Activated effector memory CD4-positive, alpha-beta T cell treated with Interleukin-2 at 50 U/mL for 16 hours (primary cell): Measurements from ENCODE around the gene CCDC91.

Experiments used
- DNase-seq: peaks from one replicate; pipeline ENCODE4 v3.0.0-alpha.2; 2020

CCDC91 gene, protein sequence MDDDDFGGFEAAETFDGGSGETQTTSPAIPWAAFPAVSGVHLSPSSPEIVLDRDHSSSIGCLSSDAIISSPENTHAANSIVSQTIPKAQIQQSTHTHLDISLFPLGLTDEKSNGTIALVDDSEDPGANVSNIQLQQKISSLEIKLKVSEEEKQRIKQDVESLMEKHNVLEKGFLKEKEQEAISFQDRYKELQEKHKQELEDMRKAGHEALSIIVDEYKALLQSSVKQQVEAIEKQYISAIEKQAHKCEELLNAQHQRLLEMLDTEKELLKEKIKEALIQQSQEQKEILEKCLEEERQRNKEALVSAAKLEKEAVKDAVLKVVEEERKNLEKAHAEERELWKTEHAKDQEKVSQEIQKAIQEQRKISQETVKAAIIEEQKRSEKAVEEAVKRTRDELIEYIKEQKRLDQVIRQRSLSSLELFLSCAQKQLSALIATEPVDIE

DNA sequence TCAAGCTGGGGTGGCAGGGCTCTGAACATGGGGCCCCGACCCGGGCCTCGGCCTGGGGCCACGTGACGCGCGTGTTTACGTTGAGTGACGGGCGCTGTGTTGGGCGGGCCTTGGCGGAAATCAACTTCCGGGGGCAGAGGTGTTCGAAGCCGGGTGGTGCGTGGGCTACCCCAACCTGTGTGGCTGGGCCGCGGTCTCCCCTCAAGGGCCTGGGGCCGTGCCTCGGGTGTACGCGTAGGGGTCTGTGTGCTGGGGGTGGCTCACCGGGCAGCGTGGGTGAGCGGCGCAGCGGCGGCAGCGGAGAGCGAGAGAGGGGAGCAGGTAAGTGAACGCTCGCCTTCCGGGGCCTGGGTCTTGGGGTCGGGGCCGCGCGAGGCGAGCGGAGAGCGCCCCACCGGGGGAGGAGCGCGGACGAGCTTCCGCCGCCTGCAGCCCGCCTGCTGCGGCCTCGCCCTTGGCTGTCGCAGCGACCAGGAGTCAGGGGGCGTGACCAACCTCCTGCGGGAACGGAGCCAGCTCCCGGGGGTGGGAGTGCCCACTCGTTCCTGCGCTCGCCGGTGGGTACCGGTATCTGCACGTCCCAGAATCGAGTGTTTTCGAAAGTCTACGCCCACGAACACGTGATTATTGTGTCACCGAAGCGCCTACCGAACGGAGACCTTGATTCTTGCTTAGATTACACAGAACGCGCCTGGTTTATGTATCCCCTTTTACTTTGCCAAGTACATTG is at the start of gene CCDC91:
TSS of gene CCDC91 (plus strand) at position 136 of the 730 bp plus-strand sequence. CDS start 66,760 bp downstream, outside the sequence.
- DNase-seq: peak; percentile 81

- DNase-seq: no peak
Measured at GRCh38 chr12:28144059-28144458, 46.2 kb upstream of the CCDC91 start.

DNA sequence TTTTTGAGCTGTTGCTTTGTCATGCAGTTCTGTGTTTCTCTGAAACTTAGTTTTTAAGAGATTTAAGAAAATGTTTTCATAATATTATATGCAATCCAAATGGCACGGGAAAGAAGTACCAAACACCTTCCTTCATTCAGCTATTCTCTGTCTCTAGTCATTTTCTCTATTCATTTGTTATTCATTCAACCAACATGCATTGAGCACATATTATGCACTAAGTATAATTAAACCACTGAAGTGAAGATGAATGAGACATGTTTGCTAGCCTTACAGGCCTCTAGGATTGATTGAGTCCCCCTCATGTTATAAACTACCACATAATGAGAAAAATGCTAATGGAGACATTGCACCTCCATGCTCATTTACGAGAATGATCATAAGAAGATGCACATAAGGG is 45.7 kb upstream of the CCDC91 start:
- DNase-seq: no peak

GRCh38 chr12:28145216-28145615 is 45.0 kb upstream of the CCDC91 start:
- no peak for DNase-seq

DNA sequence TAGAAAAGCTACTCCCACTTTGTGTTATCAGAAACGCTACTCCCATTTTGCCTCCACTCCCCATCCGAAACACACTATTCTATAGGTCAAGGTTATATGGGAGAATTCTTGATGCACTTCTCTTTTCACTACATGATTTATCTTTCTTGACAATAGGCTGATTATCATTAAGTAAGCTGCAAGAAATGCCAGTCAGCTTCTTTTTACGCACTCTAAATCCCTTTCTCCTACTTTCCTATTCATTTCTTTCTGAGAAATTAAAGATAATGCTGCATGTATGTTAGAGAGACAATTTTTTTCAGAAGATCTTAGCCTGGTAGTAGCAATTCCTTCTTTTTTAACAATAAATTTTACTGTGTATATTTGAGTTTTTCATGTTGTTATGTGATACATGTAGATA is 41.0 kb upstream of the CCDC91 start:
- DNase-seq: no peak

DNA sequence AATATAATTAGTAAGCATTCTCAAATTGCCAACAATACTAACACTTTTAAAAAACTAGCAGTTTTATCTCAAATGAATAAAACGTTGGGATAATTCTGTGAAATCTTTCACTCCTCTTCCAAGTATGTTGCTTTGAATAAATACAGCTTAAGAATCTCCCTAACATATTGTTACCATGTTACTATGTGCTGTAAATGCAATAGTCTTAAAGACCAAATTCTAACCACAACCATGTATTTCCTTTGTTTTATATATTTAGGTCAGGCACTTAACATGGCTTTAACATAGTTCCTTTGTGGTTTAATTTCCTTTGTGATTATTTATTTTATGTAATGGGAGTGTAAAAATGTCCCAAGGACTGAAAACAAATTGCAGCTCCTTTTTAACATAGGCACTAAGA is 33.9 kb upstream of the CCDC91 start:
- DNase-seq: no peak

GRCh38 chr12:28156804-28157203 is 33.5 kb upstream of the CCDC91 start:
- DNase-seq: no peak

DNA sequence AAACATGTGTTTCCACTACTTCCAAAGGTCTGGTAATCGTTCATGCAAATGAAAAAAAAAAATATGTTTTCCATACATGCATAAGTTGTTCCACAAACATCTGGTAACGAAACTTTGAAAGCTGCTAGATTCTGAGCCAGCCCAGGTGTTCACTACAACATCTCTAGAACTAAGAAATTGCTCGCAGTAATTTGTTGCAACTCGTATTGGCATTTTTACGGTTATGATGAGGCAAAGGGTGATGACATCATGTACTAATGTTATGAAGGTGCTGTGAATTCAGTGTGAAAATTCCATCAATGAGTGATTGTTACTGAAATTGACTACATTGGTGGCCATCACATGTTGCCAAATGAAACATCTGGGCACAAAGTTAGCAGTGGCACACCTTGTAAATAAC is 31.9 kb upstream of the CCDC91 start:
- no peak for DNase-seq

- no peak for DNase-seq
Measured at GRCh38 chr12:28159688-28160087, 30.6 kb upstream of the CCDC91 start.

DNA sequence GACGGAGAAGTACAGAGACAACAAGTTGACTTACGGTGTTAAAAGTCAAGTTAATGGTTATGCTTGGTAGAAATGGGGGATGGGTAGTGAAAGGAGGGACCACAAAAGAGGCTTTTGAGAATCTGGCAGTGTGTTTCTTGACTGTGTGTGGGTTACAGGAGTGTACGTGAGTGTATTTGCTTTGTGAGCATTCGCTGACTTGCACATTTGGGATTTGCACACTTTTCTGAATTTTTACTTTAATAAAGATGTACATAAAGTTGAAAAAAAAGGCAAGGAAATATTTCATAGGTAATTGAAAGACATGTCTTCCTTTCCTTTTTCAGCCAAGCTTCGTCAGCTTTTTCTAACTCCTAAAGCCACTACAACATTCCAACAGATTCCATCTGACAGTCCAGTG is 28.6 kb upstream of the CCDC91 start:
- DNase-seq: no peak

DNA sequence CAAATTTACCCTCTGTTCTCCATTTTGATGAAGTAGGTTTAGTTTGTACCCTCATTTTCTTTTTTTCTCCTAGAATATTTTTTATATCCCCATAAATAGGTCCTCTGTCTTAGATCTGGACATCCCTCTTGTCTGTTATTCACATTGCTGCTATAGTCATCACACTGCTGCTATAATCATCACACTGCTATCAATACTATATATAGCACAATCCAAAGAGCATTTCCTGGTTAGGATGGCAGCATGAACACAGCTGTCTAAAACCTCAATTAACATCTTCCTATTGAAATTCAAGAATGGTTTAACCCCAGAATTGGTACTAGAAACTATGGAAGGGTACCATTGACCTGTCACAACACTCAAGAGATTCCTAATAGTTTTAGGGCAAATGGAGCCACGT is 27.6 kb upstream of the CCDC91 start:
- no peak for DNase-seq

- DNase-seq: no peak
Measured at GRCh38 chr12:28164644-28165275, 25.5 kb upstream of the CCDC91 start.

DNA sequence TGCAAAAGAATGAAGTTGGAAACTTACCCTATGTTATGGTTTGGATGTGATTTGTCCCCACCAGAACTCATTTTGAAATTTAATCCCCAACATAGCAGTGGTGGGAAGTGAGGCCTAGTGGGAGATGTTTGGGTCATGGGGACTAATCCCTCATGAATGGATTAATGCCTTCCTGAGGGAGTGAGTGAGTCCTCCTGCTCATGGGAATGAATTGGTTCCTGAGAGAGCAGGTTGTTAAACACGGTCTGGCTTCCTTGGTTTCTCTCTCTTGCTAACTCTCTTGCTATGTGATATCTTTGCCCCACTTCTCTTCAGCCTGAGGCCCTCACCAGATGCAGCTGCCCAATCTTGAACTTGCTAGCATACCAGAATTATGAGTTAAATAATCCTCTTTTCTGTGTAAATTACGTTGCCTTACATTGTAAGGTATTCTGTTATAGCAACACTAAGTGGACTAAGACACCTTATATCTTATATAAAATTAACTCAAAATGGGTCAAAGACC is 22.2 kb upstream of the CCDC91 start:
- DNase-seq: no peak

GRCh38 chr12:28171356-28172060 is 18.7 kb upstream of the CCDC91 start:
- DNase-seq: no peak

DNA sequence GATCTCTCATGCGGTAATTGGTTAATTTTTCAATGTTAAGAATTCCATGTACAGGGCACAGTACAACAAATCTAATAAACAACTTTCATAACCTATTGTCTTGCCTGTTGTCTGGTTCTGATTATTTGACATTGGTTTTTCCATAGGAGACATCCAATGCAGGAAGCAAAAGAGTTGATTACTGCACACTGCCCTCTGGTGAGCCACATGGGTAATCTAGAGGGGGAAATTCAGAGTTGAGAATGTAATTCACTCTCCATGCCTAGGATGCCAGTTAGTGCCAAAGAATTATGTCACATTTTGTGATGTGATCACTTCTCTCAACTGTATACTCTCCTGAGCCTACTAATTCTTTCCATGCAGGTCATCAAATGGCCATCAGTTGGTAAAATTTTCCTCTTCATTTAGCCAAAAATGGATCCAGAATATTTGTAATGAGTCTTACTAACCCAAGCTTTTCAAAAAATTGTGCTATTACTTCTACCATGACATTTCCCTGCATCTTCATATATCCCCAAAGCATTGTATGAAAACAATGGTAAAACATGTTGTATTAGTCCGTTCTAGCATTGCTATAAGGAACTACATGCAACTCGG is 17.7 kb upstream of the CCDC91 start:
- DNase-seq: no peak

- DNase-seq: no peak
Measured at GRCh38 chr12:28173440-28173839, 16.8 kb upstream of the CCDC91 start.

- no peak for DNase-seq
Measured at GRCh38 chr12:28175098-28175589, 15.1 kb upstream of the CCDC91 start.

DNA sequence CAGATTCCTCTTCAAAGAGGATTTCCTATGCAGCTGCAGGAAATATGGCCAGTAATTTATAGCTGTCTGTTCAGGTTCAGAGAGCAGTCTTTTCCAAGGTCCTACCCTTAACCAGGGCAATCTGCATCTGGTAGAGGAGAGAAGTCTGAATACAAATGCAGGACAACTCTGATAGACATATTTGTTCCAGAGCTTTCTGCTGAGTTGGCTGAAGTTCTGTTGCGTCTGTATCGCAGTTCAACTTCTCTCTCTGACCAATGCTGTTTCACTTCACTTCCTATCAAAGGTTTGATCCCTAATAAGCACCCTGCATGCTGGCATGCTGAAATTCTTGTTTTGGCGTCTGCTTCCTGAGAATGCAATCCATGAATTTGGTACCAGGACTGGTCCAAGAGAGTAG is 14.0 kb upstream of the CCDC91 start:
- DNase-seq: no peak

GRCh38 chr12:28177461-28177860 is 12.8 kb upstream of the CCDC91 start:
- DNase-seq: no peak

- DNase-seq: no peak
Measured at GRCh38 chr12:28177905-28178304, 12.4 kb upstream of the CCDC91 start.

GRCh38 chr12:28178775-28179174 is 11.5 kb upstream of the CCDC91 start:
- no peak for DNase-seq

GRCh38 chr12:28180786-28181185 is 9.5 kb upstream of the CCDC91 start:
- DNase-seq: no peak
